Measurements from ENCODE around the gene CHODL. TPM values are rescaled to one million over a fixed set of nuclear protein-coding genes. Genes with fewer than 3 reads are reported as not detected.

The CHODL gene
- total RNA-seq, 1 donor from 2014 or later: 5.7 TPM

DNA sequence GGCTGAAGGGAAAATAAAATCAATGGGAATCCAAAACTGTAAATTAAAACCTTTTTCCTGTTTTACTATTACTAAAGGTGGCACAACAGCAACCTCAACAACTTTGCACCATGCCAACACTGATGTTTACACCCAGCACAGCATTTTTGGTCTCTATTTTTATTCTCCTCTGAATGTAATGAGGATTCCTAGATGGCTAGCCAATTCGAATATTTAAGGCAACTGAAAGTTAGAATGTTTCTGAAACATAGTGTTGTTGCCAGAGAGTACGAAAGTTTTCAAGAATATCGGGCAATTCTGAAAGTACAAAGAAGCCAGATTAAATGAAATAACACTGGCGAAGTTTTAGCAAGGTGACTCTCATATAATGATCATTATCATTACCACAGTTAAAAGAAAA is 40.7 kb downstream of the CHODL start:
- H3K4me3 Mint-ChIP-seq: no peak overlapping the region
- no peak for DNase-seq (ENCODE audit: extremely low spot score, unreplicated experiment)
- H3K27ac Mint-ChIP-seq: no peak overlapping the region
- H3K27me3 Mint-ChIP-seq: peaks cover 2% of the 10 kb centered on the region
- no peaks in the 10 kb centered on the region for H3K4me1 Mint-ChIP-seq (ENCODE audit: unreplicated experiment)
- H3K9me3 Mint-ChIP-seq: no peaks in the 10 kb centered on the region
- H3K36me3 Mint-ChIP-seq: no peaks in the 10 kb centered on the region
- TF ChIP-seq, protein P1, sequence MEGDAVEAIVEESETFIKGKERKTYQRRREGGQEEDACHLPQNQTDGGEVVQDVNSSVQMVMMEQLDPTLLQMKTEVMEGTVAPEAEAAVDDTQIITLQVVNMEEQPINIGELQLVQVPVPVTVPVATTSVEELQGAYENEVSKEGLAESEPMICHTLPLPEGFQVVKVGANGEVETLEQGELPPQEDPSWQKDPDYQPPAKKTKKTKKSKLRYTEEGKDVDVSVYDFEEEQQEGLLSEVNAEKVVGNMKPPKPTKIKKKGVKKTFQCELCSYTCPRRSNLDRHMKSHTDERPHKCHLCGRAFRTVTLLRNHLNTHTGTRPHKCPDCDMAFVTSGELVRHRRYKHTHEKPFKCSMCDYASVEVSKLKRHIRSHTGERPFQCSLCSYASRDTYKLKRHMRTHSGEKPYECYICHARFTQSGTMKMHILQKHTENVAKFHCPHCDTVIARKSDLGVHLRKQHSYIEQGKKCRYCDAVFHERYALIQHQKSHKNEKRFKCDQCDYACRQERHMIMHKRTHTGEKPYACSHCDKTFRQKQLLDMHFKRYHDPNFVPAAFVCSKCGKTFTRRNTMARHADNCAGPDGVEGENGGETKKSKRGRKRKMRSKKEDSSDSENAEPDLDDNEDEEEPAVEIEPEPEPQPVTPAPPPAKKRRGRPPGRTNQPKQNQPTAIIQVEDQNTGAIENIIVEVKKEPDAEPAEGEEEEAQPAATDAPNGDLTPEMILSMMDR (conservative IDR thresholded peaks at IDR 0.05): no peak

DNA sequence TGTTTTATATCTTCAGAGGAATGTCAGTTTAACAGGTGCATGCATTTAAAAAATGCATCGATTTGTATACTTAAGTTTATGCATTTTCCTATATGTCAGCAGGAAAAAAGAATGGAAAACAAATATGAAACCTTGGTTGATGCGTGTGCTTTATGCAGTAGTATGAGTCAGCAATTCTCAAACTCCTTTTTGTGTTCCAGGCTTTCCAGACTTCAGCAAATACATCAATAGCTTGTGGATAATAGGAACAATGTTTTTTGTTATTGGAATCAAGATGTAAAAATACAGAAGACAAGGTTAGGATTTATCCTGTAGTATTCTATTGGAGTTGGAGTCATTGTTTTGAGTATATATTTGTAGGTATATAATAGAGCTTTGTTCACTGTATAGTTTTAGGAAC is 45.2 kb downstream of the CHODL start:
- Mint-ChIP-seq H3K27ac (no peak overlapping the region), H3K9me3 (no peaks in the 10 kb centered on the region), H3K27me3 (peaks cover 8% of the 10 kb centered on the region), H3K4me3 (no peak overlapping the region), H3K36me3 (no peaks in the 10 kb centered on the region), H3K4me1 (ENCODE audit: unreplicated experiment) (no peaks in the 10 kb centered on the region)
- TF ChIP-seq, protein P1 (conservative IDR thresholded peaks at IDR 0.05): no peak
- no peak for DNase-seq (ENCODE audit: extremely low spot score, unreplicated experiment)

DNA sequence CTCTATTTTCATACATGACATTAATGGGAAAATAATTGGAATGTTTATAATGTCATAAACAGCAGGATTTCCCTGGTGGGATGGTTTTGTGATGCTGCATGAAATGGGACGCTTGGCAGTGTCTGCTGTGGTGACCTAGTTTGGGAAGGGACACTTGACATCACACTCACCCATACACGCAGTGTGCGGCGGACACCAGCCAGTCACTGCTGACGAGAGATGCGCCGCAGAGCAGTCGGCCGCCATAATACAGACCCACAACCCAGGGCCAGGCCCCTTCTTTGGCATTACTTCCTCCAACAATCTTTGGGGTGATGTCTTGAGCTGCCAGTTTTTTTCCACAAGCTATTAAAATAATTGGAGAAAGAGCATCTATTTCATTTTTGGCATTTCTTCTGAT is 49.5 kb downstream of the CHODL start:
- no peaks in the 10 kb centered on the region for H3K36me3 Mint-ChIP-seq
- H3K4me3 Mint-ChIP-seq: no peak overlapping the region
- TF ChIP-seq, protein P1 (conservative IDR thresholded peaks at IDR 0.05): no peak

DNA sequence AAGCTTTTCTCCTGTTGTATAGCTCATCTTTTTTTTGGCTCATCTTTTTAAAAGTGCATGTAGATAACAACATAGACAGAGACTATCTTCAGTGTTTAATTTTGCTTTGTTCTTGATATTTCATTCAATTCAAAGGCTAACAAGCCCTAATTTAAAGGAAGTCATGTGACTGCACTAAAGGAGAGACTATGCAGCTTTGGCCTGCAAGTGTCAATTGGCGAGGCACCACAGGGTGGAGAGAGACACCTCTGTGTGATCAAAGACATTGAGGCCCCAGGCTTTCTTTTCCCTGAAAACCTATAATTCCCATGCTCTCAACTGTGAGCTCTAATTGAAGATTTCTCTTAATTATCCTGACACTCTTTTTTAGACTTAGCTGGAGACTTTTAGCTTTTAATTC is 53.6 kb downstream of the CHODL start:
- TF ChIP-seq, protein P1 (conservative IDR thresholded peaks at IDR 0.05): no peak
- DNase-seq (ENCODE audit: extremely low spot score, unreplicated experiment): no peak
- H3K4me1 Mint-ChIP-seq (ENCODE audit: unreplicated experiment): no peaks in the 10 kb centered on the region
- H3K27me3 Mint-ChIP-seq: no peaks in the 10 kb centered on the region
- no peaks in the 10 kb centered on the region for H3K9me3 Mint-ChIP-seq
- H3K36me3 Mint-ChIP-seq: no peaks in the 10 kb centered on the region
- no peak overlapping the region for H3K27ac Mint-ChIP-seq
- no peak overlapping the region for H3K4me3 Mint-ChIP-seq

More for the DNA sequence above, 49.5 kb downstream of the CHODL start:
- H3K27me3 Mint-ChIP-seq: peaks cover 5% of the 10 kb centered on the region
- H3K9me3 Mint-ChIP-seq: no peaks in the 10 kb centered on the region
- no peaks in the 10 kb centered on the region for H3K4me1 Mint-ChIP-seq (ENCODE audit: unreplicated experiment)
- H3K27ac Mint-ChIP-seq: no peak overlapping the region
- DNase-seq (ENCODE audit: extremely low spot score, unreplicated experiment): no peak

Other genes starting within 250 kb of the CHODL start
- 0.52 and 4.1 TPM in 2 replicates for gene TMPRSS15, start 159.0 kb downstream of the CHODL start, total RNA-seq (ENCODE audit: low replicate concordance)

Measured in type B pancreatic cell (in vitro differentiated cells).